Erythroblast (primary cell): ENCODE data around the gene HBEGF.

Source experiments
- DNase-seq, 2 experiments: peaks; one replicate each; lab custom pipeline; 2025; lab: John Stamatoyannopoulos, UW
- GATA1 ChIP-seq: IDR thresholded peaks from 2 replicates; pipeline ENCODE4 v1.6.1; 2011; ENCODE audit warnings: low read depth, mild to moderate bottlenecking, control low read depth, low read length, moderate library complexity
- POLR2A ChIP-seq: IDR thresholded peaks from 2 replicates; pipeline ENCODE4 v1.6.1; 2011; ENCODE audit warnings: mild to moderate bottlenecking, low read length

The HBEGF gene

GRCh38 chr5:140296289-140296688, 50.1 kb downstream of the HBEGF start:
- DNase-seq, result no peak
- TF ChIP-seq POLR2A (no peak), GATA1 (no peak)

- DNase-seq, result peak; percentile 34 to 73
- TF ChIP-seq GATA1, result no peak
- TF ChIP-seq POLR2A, result no peak
Measured at GRCh38 chr5:140295414-140295813, 51.0 kb downstream of the HBEGF start.

GRCh38 chr5:140294753-140295152, 51.6 kb downstream of the HBEGF start:
- no peak for DNase-seq
- TF ChIP-seq POLR2A, result no peak
- TF ChIP-seq GATA1, result no peak

- no peak for DNase-seq
- TF ChIP-seq POLR2A, result no peak
- TF ChIP-seq GATA1, result no peak
Measured at GRCh38 chr5:140293849-140294100, 52.6 kb downstream of the HBEGF start.

GRCh38 chr5:140293091-140293848, 53.1 kb downstream of the HBEGF start:
- DNase-seq, result peak in 1 of 2 experiments; percentile 12
- TF ChIP-seq POLR2A, result no peak

GRCh38 chr5:140292212-140293036, 54.0 kb downstream of the HBEGF start:
- DNase-seq, result no peak
- TF ChIP-seq GATA1 (no peak), POLR2A (no peak)

GRCh38 chr5:140287801-140288521, 58.4 kb downstream of the HBEGF start:
- TF ChIP-seq GATA1, result no peak
- no peak for TF ChIP-seq POLR2A

GRCh38 chr5:140286424-140286823, 60.0 kb downstream of the HBEGF start:
- TF ChIP-seq POLR2A (no peak), GATA1 (no peak)
- DNase-seq, result no peak

More at GRCh38 chr5:140287801-140288521, 58.4 kb downstream of the HBEGF start:
- DNase-seq, result no peak

GRCh38 chr5:140284013-140284412, 62.4 kb downstream of the HBEGF start:
- TF ChIP-seq POLR2A, result no peak
- DNase-seq, result no peak
